ENCODE results near the gene NR2C2.

GRCh38 chr3:14941871-14942270, 5.5 kb upstream of the NR2C2 start:
- TF ChIP-seq, protein P1, sequence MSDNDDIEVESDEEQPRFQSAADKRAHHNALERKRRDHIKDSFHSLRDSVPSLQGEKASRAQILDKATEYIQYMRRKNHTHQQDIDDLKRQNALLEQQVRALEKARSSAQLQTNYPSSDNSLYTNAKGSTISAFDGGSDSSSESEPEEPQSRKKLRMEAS (IDR thresholded peaks at IDR 0.05), result no peak
- no peak for TF ChIP-seq CTCF (IDR thresholded peaks at IDR 0.05; ENCODE audit: low read depth, low read length, missing input control)
- TF ChIP-seq, protein P2, sequence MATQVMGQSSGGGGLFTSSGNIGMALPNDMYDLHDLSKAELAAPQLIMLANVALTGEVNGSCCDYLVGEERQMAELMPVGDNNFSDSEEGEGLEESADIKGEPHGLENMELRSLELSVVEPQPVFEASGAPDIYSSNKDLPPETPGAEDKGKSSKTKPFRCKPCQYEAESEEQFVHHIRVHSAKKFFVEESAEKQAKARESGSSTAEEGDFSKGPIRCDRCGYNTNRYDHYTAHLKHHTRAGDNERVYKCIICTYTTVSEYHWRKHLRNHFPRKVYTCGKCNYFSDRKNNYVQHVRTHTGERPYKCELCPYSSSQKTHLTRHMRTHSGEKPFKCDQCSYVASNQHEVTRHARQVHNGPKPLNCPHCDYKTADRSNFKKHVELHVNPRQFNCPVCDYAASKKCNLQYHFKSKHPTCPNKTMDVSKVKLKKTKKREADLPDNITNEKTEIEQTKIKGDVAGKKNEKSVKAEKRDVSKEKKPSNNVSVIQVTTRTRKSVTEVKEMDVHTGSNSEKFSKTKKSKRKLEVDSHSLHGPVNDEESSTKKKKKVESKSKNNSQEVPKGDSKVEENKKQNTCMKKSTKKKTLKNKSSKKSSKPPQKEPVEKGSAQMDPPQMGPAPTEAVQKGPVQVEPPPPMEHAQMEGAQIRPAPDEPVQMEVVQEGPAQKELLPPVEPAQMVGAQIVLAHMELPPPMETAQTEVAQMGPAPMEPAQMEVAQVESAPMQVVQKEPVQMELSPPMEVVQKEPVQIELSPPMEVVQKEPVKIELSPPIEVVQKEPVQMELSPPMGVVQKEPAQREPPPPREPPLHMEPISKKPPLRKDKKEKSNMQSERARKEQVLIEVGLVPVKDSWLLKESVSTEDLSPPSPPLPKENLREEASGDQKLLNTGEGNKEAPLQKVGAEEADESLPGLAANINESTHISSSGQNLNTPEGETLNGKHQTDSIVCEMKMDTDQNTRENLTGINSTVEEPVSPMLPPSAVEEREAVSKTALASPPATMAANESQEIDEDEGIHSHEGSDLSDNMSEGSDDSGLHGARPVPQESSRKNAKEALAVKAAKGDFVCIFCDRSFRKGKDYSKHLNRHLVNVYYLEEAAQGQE (IDR thresholded peaks at IDR 0.05), result no peak
- TF ChIP-seq TAF1 (conservative IDR thresholded peaks at IDR 0.05), result no peak
- TF ChIP-seq ZBTB33 (IDR thresholded peaks at IDR 0.05), result no peak
- TF ChIP-seq GABPA (IDR thresholded peaks at IDR 0.05 in 1 of 2, conservative IDR thresholded peaks at IDR 0.05 in 1 of 2), result no peak
- TF ChIP-seq SP1 (IDR thresholded peaks at IDR 0.05), result no peak
- TF ChIP-seq FOXA1 (IDR thresholded peaks at IDR 0.05), result no peak
- TF ChIP-seq HNF4G (IDR thresholded peaks at IDR 0.05), result no peak
- no peak for TF ChIP-seq EGR1 (IDR thresholded peaks at IDR 0.05; ENCODE audit: low read depth in 2 of 2)
